ENCODE measurements around the gene ANGPTL2. TPM values are rescaled to one million over a fixed set of nuclear protein-coding genes. Genes with fewer than 3 reads are reported as not detected.

The ANGPTL2 gene
- total RNA-seq, 2 experiments from 2014 or later, result not detected

DNA sequence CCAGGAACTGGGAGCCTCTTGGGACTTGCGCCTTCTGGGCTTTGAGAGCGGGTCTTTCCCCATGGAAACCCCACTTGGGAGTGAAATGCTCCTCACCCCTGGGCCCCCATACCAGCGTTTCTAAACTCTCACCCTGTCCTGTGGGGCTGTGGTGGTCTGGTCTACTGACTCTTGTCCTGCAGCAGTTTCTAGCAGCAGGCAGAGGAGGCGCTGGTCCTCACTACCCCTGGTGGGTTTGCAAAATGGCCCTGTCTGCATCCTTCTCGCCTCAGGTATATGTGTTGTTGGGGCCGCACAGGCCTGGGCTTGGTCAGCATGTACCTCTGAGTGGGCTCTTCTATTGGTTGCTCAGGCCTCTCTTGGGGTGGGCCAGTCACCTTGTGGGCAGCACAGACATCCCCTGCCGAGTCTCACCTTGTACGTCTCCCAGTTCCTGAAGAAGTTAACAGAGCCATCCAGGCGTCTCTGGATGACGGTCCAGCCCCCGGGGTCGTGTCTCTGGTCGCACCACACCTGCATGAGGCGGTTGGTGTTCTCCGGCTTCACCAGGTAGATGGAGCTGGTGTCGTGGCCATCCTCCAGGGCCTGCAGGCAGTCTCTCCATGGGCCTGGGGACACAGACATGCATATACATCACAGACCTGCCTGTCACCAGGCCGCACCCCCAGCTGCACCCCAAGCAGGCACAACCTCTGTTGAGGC is 29.0 kb downstream of the ANGPTL2 start:
- BruUV-seq (replicated peaks), result no TSS peak
- H3K4me1 ChIP-seq (ENCODE audit: insufficient read depth, low read length, poor library complexity, severe bottlenecking), result no peaks in the 10 kb centered on the region

DNA sequence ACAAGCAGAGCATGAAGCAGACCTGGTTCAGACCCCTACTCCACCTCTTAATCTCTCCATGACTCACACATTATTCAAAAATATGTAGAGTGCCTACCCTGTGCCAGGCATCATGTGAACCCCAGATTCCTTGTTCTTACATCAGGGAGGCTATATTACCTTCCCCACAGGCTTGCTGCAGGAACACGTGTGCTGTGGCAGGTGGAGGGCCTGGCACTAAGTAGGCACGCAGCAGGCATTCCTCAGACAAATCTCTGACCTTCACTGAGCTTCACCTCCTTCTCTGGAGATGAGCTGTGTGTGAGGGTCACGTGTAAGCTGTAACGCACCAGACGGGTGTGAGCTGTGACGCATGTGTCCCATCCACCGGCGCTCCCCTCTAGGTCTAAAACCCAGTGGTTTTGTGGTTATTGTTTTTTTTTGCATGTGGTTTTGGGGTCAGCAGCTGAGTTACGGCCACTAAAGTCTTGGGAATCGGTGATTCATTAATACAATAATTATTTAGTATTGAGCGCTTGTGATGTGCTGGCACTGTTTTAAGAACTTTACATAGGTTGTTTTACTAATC is 30.3 kb downstream of the ANGPTL2 start:
- Histone ChIP-seq H3K9me2 (ENCODE audit: insufficient read depth, low read length) (no peaks in the 10 kb centered on the region), H3K4me2 (ENCODE audit: low read length) (no peak overlapping the region), H3K9me3 (ENCODE audit: low read length) (no peaks in the 10 kb centered on the region), H4K20me1 (ENCODE audit: insufficient read depth, low read length) (no peaks in the 10 kb centered on the region), H3K79me2 (ENCODE audit: insufficient read depth, low read depth, low read length) (no peaks in the 10 kb centered on the region), H3K36me3 (ENCODE audit: insufficient read depth, low read length) (no peaks in the 10 kb centered on the region), H3K27ac (ENCODE audit: low read depth, low read length, poor library complexity, severe bottlenecking) (no peak overlapping the region), H3K4me1 (ENCODE audit: insufficient read depth, low read length, poor library complexity, severe bottlenecking) (no peaks in the 10 kb centered on the region), H3K4me3 (ENCODE audit: low read depth, low read length, poor library complexity, severe bottlenecking) (no peak overlapping the region), H2AFZ (ENCODE audit: low read length) (no peak overlapping the region)
- DNase-seq (ENCODE audit: low spot score), result no peak
- no peak for TF ChIP-seq EZH2phosphoT487 (IDR thresholded peaks at IDR 0.05; ENCODE audit: borderline replicate concordance, low read depth, low read length)
- TF ChIP-seq, protein P1, sequence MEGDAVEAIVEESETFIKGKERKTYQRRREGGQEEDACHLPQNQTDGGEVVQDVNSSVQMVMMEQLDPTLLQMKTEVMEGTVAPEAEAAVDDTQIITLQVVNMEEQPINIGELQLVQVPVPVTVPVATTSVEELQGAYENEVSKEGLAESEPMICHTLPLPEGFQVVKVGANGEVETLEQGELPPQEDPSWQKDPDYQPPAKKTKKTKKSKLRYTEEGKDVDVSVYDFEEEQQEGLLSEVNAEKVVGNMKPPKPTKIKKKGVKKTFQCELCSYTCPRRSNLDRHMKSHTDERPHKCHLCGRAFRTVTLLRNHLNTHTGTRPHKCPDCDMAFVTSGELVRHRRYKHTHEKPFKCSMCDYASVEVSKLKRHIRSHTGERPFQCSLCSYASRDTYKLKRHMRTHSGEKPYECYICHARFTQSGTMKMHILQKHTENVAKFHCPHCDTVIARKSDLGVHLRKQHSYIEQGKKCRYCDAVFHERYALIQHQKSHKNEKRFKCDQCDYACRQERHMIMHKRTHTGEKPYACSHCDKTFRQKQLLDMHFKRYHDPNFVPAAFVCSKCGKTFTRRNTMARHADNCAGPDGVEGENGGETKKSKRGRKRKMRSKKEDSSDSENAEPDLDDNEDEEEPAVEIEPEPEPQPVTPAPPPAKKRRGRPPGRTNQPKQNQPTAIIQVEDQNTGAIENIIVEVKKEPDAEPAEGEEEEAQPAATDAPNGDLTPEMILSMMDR (conservative IDR thresholded peaks at IDR 0.05; ENCODE audit: low read length), result no peak
- ChIA-PET CTCF (ENCODE audit: unreplicated experiment) (interaction anchor here (0.6 kb wide), 1 partner anchor 11 kb away, joined by 3 read pairs; no protein-coding TSS in a partner anchor), POLR2A (interaction anchor here (0.6 kb wide), 1 partner anchor 54 kb away, joined by 3 read pairs; no protein-coding TSS in a partner anchor)
- intact Hi-C loops (cut with micrococcal nuclease; ENCODE audit: unreplicated experiment), result loop anchor here (10.0 kb wide), 1 partner anchor 103 kb away; no protein-coding TSS in a partner anchor
- BruUV-seq (replicated peaks), result no TSS peak

More for the DNA sequence above, 29.0 kb downstream of the ANGPTL2 start:
- Histone ChIP-seq H4K20me1 (ENCODE audit: insufficient read depth, low read length) (no peaks in the 10 kb centered on the region), H3K27ac (ENCODE audit: low read depth, low read length, poor library complexity, severe bottlenecking) (no peak overlapping the region), H3K4me2 (ENCODE audit: low read length) (no peak overlapping the region), H3K9me2 (ENCODE audit: insufficient read depth, low read length) (no peaks in the 10 kb centered on the region), H3K9me3 (ENCODE audit: low read length) (no peaks in the 10 kb centered on the region), H3K36me3 (ENCODE audit: insufficient read depth, low read length) (no peaks in the 10 kb centered on the region), H2AFZ (ENCODE audit: low read length) (no peak overlapping the region), H3K4me3 (ENCODE audit: low read depth, low read length, poor library complexity, severe bottlenecking) (no peak overlapping the region), H3K79me2 (ENCODE audit: insufficient read depth, low read depth, low read length) (no peaks in the 10 kb centered on the region)
- DNase-seq (ENCODE audit: low spot score), result no peak
- intact Hi-C loops (cut with micrococcal nuclease; ENCODE audit: unreplicated experiment), result loop anchor here (10.0 kb wide), 1 partner anchor 101 kb away; no protein-coding TSS in a partner anchor
- POLR2A ChIA-PET, result no interaction called here
- CTCF ChIA-PET (ENCODE audit: unreplicated experiment), result no interaction called here
- TF ChIP-seq, protein P1 (conservative IDR thresholded peaks at IDR 0.05; ENCODE audit: low read length), result no peak
- no peak for TF ChIP-seq EZH2phosphoT487 (IDR thresholded peaks at IDR 0.05; ENCODE audit: borderline replicate concordance, low read depth, low read length)

DNA sequence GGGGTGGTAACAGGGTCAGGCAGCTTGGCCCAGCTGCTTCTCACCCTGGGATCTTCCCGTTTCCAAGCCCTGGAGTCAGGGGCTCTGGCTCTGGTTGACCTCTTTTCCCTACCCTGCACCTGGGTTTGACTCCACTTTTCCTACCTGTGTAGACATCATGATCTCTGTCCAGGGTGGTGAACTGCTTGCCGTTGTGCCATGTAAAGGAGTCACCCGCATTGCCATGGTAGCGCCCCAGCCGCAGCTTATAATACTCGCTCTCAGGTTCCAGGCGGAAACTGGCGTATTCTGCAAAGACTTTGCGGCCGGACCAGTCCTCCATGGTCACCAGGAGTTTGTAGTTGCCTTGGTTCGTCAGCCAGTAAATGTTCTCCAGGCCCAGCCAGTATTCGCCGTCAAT is 30.9 kb downstream of the ANGPTL2 start:
- H3K36me3 ChIP-seq (ENCODE audit: insufficient read depth, low read length), result no peaks in the 10 kb centered on the region
- intact Hi-C loops (cut with micrococcal nuclease; ENCODE audit: unreplicated experiment), result loop anchor here (10.0 kb wide), 1 partner anchor 103 kb away; no protein-coding TSS in a partner anchor
- H3K4me2 ChIP-seq (ENCODE audit: low read length), result no peak overlapping the region
- no peak overlapping the region for H2AFZ ChIP-seq (ENCODE audit: low read length)
- TF ChIP-seq EZH2phosphoT487 (IDR thresholded peaks at IDR 0.05; ENCODE audit: borderline replicate concordance, low read depth, low read length), result no peak
- TF ChIP-seq, protein P1 (conservative IDR thresholded peaks at IDR 0.05; ENCODE audit: low read length), result no peak
- no peaks in the 10 kb centered on the region for H3K9me3 ChIP-seq (ENCODE audit: low read length)
- H3K9me2 ChIP-seq (ENCODE audit: insufficient read depth, low read length), result no peaks in the 10 kb centered on the region
- no peaks in the 10 kb centered on the region for H3K4me1 ChIP-seq (ENCODE audit: insufficient read depth, low read length, poor library complexity, severe bottlenecking)
- H3K27ac ChIP-seq (ENCODE audit: low read depth, low read length, poor library complexity, severe bottlenecking), result no peak overlapping the region
- CTCF ChIA-PET (ENCODE audit: unreplicated experiment), result no interaction called here
- no peaks in the 10 kb centered on the region for H3K79me2 ChIP-seq (ENCODE audit: insufficient read depth, low read depth, low read length)
- no TSS peak for BruUV-seq (replicated peaks)
- POLR2A ChIA-PET, result no interaction called here
- no peaks in the 10 kb centered on the region for H4K20me1 ChIP-seq (ENCODE audit: insufficient read depth, low read length)
- no peak overlapping the region for H3K4me3 ChIP-seq (ENCODE audit: low read depth, low read length, poor library complexity, severe bottlenecking)
- DNase-seq (ENCODE audit: low spot score), result no peak
